GM19467 (cell line): Measurements from ENCODE around the gene NLRP7.
"Not testable (repeated sequence)": the region's sequence is repeated elsewhere in the genome, so short reads cannot be mapped to it uniquely, and the experiment has no call there.

ENCODE experiments used
- ATAC-seq: cut with Tn5 transposase; IDR thresholded peaks from one replicate; pipeline ENCODE4 v1.9.1; 2021; ENCODE audit warnings: mild to moderate bottlenecking, moderate library complexity; ENCODE audit not compliant: unreplicated experiment

Gene NLRP7

GRCh38 chr19:54947381-54947780, at the start of gene NLRP7:
Gene NLRP7 (minus strand): TSS chr19:54947530.
- ATAC-seq, result no peak

- ATAC-seq, result no peak
Observed at GRCh38 chr19:54995561-54995960, 48.2 kb upstream of the NLRP7 start.

GRCh38 chr19:54989531-54989930, 42.2 kb upstream of the NLRP7 start:
- ATAC-seq, result not testable (repeated sequence)

GRCh38 chr19:54982562-54982961, 35.2 kb upstream of the NLRP7 start:
- ATAC-seq, result not testable (repeated sequence)

- ATAC-seq, result not testable (repeated sequence)
Observed at GRCh38 chr19:54973229-54974090, 26.1 kb upstream of the NLRP7 start.

- ATAC-seq, result not testable (repeated sequence)
Observed at GRCh38 chr19:54971446-54971845, 24.1 kb upstream of the NLRP7 start.

- ATAC-seq, result no peak
Observed at GRCh38 chr19:54969647-54970046, 22.3 kb upstream of the NLRP7 start.

GRCh38 chr19:54967611-54968010, 20.3 kb upstream of the NLRP7 start:
- no peak for ATAC-seq

- ATAC-seq, result not testable (repeated sequence)
Observed at GRCh38 chr19:54965055-54965454, 17.7 kb upstream of the NLRP7 start.

- no peak for ATAC-seq
Observed at GRCh38 chr19:54959840-54960239, 12.5 kb upstream of the NLRP7 start.

GRCh38 chr19:54955376-54955775, 8.0 kb upstream of the NLRP7 start:
- no peak for ATAC-seq

- ATAC-seq, result not testable (repeated sequence)
Observed at GRCh38 chr19:54953345-54953713, 6.0 kb upstream of the NLRP7 start.

GRCh38 chr19:54952591-54953344, 5.4 kb upstream of the NLRP7 start:
- no peak for ATAC-seq

- ATAC-seq, result not testable (repeated sequence)
Observed at GRCh38 chr19:54950580-54950979, 3.2 kb upstream of the NLRP7 start.

- ATAC-seq, result no peak
Observed at GRCh38 chr19:54949412-54949811, 2.1 kb upstream of the NLRP7 start.

GRCh38 chr19:54943772-54944361, 3.5 kb downstream of the NLRP7 start:
- ATAC-seq, result not testable (repeated sequence)

- not testable (repeated sequence) for ATAC-seq
Observed at GRCh38 chr19:54939538-54939937, 7.8 kb downstream of the NLRP7 start.

- ATAC-seq, result no peak
Observed at GRCh38 chr19:54938906-54939305, 8.4 kb downstream of the NLRP7 start.

- no peak for ATAC-seq
Observed at GRCh38 chr19:54937926-54938325, 9.4 kb downstream of the NLRP7 start.

- ATAC-seq, result no peak
Observed at GRCh38 chr19:54928299-54928698, 19.0 kb downstream of the NLRP7 start.

- no peak for ATAC-seq
Observed at GRCh38 chr19:54923276-54923675, 24.1 kb downstream of the NLRP7 start.

GRCh38 chr19:54921082-54921481, 26.2 kb downstream of the NLRP7 start:
- no peak for ATAC-seq
